ENCODE results near the gene RBM4.

- TF ChIP-seq CTCF (IDR thresholded peaks at IDR 0.05), result no peak
- TF ChIP-seq POLR2A (IDR thresholded peaks at IDR 0.05), result no peak
- TF ChIP-seq EP300 (IDR thresholded peaks at IDR 0.05), result no peak
These were observed 55.5 kb downstream of the RBM4 start for GRCh38 chr11:66694056-66694410.
